ENCODE data around the gene ZNF574.

The ZNF574 gene

GRCh38 chr19:42108527-42109389 lies 32.8 kb downstream of the ZNF574 start:
- DNase-seq, result peak; percentile 62

DNA sequence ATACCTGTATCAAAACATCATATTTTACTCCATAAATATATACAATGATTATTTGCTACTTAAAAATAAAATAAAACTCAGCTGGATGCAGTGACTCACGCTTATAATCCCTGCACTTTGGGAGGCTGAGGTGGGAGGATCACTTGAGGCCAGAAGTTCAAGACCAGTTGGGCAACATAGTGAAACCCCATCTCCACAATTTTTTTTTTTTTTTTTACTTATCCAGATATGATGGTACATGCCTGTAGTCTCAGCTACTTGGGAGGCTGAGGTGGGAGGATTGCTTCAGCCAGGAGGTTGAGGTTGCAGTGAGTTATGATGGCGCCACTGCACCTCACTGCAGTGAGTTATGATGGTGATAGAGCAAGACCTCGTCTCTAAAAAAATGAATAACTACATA lies 33.9 kb downstream of the ZNF574 start:
- DNase-seq, result no peak

GRCh38 chr19:42110658-42111057 lies 34.7 kb downstream of the ZNF574 start:
- DNase-seq, result no peak

DNA sequence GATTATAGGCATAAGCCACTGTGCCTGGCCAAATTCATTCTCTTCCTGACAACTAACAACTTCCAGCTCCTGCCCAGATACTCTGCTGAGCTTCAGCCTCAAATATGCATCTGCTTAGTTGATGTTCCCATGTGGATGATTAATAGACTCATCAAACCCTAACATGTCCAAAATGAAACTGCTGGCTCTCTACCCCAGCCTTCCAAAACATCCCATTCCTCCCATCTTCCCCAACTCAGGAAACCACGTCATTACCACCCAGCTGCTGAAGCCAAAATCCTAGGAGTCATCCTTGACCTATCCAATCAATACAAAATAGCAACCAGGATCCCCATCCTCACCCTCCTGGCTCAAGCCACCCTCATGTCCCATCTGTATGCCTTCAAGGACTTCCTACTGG lies 35.4 kb downstream of the ZNF574 start:
- no peak for DNase-seq

- no peak for DNase-seq
Measured at GRCh38 chr19:42111811-42112210, 35.8 kb downstream of the ZNF574 start.

GRCh38 chr19:42113641-42114348 lies 37.8 kb downstream of the ZNF574 start:
- DNase-seq, result peak; percentile 84

- no peak for DNase-seq
Measured at GRCh38 chr19:42114412-42114811, 38.4 kb downstream of the ZNF574 start.

GRCh38 chr19:42115219-42115618 lies 39.3 kb downstream of the ZNF574 start:
- DNase-seq, result no peak

- no peak for DNase-seq
Measured at GRCh38 chr19:42115705-42116104, 39.7 kb downstream of the ZNF574 start.

DNA sequence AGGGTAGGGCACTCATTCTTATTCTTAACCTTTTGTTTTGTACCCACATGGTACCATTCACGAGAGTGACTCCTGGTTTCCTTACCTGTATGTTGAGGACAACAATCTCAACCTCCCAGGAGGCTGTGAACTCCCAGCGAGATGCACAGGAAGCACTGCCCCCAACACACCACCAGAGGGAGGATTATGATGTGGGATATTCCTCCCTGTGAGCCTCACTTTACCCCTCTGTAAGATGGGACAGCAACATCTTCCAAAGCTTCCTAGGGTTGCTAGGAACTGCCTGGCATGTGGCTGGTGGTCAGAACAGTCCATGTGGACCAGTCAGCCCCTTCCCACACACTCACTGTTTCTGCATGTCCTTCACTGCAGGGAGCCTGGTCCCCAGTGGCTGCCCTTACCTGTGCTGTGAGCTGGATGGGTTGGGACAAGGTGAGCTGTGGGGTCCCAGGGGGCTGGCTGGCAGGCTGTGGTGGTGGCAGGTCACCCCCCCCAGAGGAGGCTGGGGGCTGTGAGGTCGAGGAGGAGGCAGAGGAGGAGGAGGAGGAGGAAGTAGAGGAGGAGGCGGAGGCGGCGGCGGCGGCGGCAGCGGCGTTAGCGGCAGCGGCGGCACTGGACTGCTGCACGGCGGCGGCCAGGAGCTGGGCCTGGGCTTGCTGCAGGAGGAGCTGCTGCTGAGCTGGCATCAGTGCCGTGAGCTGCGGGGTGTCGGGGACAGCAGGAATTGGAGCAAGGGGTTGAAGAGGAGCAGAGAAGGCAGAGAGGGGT lies 40.5 kb downstream of the ZNF574 start:
- DNase-seq, result no peak

DNA sequence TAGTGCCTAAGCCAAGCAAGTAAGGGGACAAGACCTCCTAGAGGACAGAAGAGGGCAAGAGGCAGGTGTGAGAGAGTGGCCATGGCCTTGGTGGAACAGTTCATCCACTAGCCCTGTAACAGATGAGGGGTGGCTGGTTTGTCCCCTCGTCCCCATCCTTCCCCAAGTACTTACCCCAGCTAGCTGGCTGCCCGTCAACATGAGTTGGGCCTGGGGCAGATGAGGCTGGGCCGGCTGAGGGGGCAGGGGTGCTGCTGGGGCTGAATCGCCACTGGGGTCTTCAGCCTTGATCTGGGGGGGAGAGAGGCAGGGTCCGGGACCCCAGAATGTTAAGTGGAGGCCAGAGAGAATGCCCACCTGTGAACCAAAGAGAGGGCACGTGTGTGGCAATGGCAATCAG lies 41.1 kb downstream of the ZNF574 start:
- DNase-seq, result no peak

- no peak for DNase-seq
Measured at GRCh38 chr19:42120276-42120980, 44.5 kb downstream of the ZNF574 start.

DNA sequence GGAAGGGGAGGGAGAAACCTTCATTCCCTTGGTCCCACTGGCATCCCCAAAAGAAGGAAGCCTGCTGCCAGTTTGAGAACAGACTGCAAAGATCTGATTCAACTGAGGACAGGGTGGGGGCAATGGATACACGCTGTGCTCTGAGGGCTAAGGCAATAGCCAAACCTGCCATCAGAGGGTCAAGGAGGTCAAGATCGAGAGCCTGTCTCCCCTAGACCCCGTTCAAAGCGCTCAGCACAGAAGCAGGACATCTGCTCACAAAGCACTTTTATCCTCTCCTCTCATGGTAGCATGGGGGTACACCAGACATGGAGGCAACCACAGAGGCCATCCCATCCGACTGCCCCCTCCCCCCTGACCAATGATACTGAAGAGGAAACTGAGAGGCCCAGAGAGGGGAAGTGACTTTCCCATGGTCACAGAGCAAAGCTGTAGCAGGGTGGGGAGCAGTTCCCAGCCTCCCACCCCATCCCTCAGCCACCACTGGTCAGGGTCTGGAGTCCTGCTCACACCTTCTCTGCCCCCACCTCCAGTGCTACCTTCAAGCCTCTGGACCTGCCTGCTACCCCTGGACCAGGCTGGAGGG lies 45.2 kb downstream of the ZNF574 start:
- no peak for DNase-seq

- DNase-seq, result peak; percentile 83
Measured at GRCh38 chr19:42121656-42122069, 45.7 kb downstream of the ZNF574 start.

- no peak for DNase-seq
Measured at GRCh38 chr19:42122691-42123607, 47.0 kb downstream of the ZNF574 start.

DNA sequence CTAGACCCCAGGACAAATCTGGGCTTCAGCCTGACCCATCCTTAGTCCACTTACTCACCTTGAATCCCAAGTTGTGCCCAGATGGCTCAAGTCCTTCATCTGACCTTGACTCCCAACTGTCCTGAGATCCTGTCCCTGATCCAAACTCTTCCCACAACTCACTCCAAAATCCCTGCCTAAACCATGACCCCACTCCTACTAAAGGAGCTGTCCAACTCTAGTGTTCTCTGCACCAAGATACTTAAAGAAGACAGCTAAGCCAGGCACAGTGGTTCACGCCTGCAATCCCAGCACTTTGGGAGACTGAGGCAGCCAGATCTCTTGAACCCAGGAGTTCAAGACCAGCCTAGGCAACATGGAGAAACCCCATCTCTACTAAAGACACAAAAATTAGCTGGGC lies 47.8 kb downstream of the ZNF574 start:
- no peak for DNase-seq

DNA sequence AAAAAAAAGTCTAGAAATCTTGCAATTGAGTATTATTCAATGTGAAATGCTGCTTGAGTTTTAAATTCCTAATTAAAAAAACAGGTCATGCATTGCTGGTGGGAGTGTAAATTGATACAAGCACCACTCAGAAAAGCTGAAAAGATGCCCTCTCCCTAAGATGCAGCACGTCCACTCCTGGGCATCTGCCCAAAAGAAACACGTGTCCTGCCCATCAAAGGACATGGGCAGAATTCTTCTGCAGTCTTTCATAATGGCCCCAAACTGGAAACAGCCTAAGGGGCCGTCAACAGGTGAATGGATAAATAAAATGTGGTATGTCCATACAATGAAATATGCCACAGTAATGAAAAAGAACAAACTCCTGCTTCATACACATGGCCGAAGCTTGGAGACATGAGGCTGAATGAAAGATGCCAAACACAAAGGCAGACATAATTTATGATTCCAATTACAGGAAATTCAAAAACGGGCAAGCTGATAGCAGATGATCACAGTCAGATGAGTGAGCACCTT lies 48.5 kb downstream of the ZNF574 start:
- DNase-seq, result no peak

DNA sequence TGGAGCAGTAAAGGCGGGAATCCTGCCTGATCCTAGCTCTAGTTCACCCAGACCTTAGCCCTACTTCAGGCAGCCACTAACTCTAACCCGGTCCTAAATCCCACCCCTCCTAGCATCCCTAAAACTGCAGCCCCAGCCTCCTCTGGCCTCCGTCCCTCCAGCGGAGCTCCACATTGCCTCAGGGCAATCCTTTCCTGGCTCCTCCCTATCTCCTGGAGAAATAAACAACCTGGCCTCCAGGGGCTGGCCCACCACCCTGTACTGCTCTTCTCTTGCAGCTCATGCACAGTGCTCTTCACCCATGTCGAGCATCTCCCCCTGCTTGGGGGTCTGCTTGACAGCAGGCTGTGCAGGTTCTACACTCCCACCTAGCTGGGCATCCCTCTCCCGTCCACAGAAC lies 49.6 kb downstream of the ZNF574 start:
- DNase-seq, result no peak

- no peak for DNase-seq
Measured at GRCh38 chr19:42126574-42126973, 50.6 kb downstream of the ZNF574 start.

DNA sequence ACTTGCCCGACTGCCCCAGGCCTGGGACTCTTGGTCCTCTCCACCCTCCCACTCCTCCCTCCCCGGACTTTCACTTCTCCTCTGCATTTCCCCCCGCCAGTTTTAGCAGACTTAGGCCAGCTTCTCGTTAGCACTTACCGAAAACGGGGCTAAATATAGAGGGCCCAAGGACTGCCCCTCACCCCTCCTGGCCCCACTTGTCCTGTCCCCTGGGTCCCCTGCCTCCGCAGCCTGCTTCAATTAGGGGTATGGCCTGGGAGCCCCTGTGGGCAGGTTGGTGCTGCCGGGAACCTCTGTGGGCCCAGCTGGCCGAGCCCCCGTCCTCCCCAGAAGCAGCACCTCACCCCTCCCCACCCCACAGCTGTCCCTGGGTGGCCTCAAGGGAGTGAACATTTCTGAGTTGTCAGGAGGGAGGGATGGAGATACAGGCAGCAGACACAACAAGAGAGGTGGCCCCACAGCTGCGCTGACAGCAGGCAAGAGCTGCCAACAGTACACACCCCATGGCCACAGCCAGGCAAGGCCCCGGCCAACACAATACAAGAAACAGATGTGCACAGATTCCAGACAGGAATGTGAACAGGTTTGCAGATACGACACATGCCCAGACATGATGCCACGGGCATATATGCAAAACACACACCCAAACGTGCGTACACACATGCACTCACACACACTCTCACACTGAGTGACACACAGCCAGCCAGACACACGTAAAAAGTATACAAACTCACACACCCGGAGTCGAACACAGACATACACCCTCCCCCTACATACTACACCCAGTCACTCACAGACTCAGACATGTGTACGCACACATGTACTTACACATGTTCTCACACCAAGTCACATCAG lies 53.7 kb downstream of the ZNF574 start:
- no peak for DNase-seq

All from T1000 (cell line).